Gastrocnemius medialis (tissue), 4 donors: Measurements from ENCODE around the gene SH3BP4. TPM values are rescaled to one million over a fixed set of nuclear protein-coding genes. Genes with fewer than 3 reads are reported as not detected.

ENCODE experiments used
- ATAC-seq, 2 donors: fragments of 150-250 bp; one replicate each; pipeline ENCODE4 v1.9.1; 2016
- DNase-seq, 2 donors: peaks; one replicate each; pipeline ENCODE4 v3.0.0-alpha.2; 2019
- H3K27ac ChIP-seq, 4 donors: fragments of 200-600 bp; sonication (generic); 1 replicate in 1 of 4; 2 replicates in 3 of 4; pipeline ENCODE4 v1.5.1; 2016 to 2018; ENCODE audit warnings: mild to moderate bottlenecking in 2 of 4, moderate library complexity in 1 of 4
- H3K27me3 ChIP-seq, 3 donors: fragments of 200-600 bp; sonication (generic) in 2 of 3; 1 replicate in 1 of 3; 2 replicates in 2 of 3; pipeline versions ENCODE4 v1.5.1 to v1.6.0; 2016 to 2019; ENCODE audit warnings: mild to moderate bottlenecking in 1 of 3, moderate library complexity in 1 of 3
- H3K36me3 ChIP-seq, 2 donors: fragments of 200-600 bp; sonication (generic) in 1 of 2; one replicate each; pipeline ENCODE4 v1.5.1; 2017 to 2018
- H3K4me1 ChIP-seq, 2 donors: fragments of 200-600 bp; sonication (generic) in 1 of 2; one replicate each; pipeline ENCODE4 v1.5.1; 2016 to 2017; ENCODE audit warnings: mild to moderate bottlenecking in 2 of 2
- H3K4me3 ChIP-seq, 4 donors: fragments of 200-600 bp; sonication (generic) in 3 of 4; 1 replicate in 1 of 4; 2 replicates in 3 of 4; pipeline ENCODE4 v1.5.1; 2016 to 2019; ENCODE audit warnings: mild to moderate bottlenecking in 2 of 4
- H3K9me3 ChIP-seq, 3 donors: fragments of 200-600 bp; sonication (generic) in 2 of 3; 1 replicate in 1 of 3; 2 replicates in 2 of 3; pipeline ENCODE4 v1.5.1; 2016 to 2019
- POLR2A ChIP-seq, 2 donors: fragments of 450-650 bp; IDR thresholded peaks; one replicate each; pipeline ENCODE4 v1.6.1; 2017; ENCODE audit warnings: antibody characterized with exemption in 2 of 2, mild to moderate bottlenecking in 2 of 2, moderate library complexity in 2 of 2
- in situ Hi-C, 4 donors: fragments of 200-750 bp; cut with MboI; loops; one replicate each; pipeline versions ENCODE4 v1.15.0 to v1.8.0; 2017; ENCODE audit warnings: low sequenced_read_pairs in 4 of 4
- intact Hi-C: fragments of 100-400 bp; cut with DNase I; formaldehyde crosslinking; loops from one replicate; pipeline ENCODE4 v1.15.1; 2023; ENCODE audit warnings: low total_unique reads
- total RNA-seq, 4 donors: library from RNA; depleted of rRNA; stranded (reverse); fragments of >200 nt; gene quantifications; one replicate each; pipeline versions ENCODE4 v1.1.0 to v1.2.3, GENCODE V29; 2016
- TF ChIP-seq, protein P1 (sequence below), 5 experiments: fragments of 450-650 bp in 3 of 5; fragments of 200-600 bp in 2 of 5; sonication (generic) in 2 of 5; IDR thresholded peaks in 4 of 5; conservative IDR thresholded peaks in 1 of 5; 1 replicate in 4 of 5; 2 replicates in 1 of 5; pipeline ENCODE4 v1.5.1; 2016 to 2019; ENCODE audit warnings: antibody characterized with exemption in 5 of 5, mild to moderate bottlenecking in 3 of 5, moderate library complexity in 3 of 5

SH3BP4 gene
- total RNA-seq, 4 donors from 2014 or later = 10.2 to 36.9 (median 15.9) TPM

DNA sequence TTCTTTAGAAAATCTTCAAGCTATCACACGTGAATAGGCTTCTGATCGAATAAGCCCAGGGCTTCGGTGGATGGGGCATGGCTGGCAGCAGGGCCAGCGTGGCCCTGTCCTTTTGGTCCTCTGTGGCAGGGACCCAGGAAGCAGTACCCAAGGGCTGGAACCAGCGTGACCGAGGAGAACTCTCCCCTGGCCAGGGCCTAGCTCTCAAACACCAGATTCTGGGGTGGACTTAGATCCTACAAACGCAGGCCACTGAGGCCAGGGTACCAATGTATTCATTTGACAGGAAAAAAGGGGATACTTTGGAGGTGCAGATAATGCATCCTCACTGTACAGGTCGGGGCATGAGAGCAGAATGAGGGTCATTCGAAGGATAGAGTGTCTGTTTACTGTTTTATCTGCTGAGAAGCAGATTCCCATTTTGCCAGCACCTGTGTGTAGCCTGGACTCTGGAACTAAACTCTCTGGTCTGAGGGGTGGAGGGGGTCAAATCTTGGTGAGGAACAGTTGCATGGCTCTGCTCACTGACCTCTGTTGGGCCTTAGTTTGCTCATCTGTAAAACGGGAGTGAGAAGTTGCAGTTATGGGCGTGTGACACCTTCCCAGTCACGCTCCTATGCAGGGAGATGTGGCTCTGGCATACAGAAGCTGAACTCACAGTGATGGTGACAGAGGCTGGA lies 51.4 kb downstream of the SH3BP4 start:
- H3K36me3 ChIP-seq = no peaks in the 10 kb centered on the region
- peak in 1 of 2 donors; percentile 5 for ATAC-seq
- no peak for DNase-seq
- H3K27me3 ChIP-seq = no peaks in the 10 kb centered on the region
- H3K4me1 ChIP-seq = peaks cover 31 to 37% of the 10 kb centered on the region in 2 donors
- H3K4me3 ChIP-seq = no peak overlapping the region
- in situ Hi-C loops = no loop called here
- TF ChIP-seq POLR2A (IDR thresholded peaks at IDR 0.05) = no peak
- TF ChIP-seq, protein P1, sequence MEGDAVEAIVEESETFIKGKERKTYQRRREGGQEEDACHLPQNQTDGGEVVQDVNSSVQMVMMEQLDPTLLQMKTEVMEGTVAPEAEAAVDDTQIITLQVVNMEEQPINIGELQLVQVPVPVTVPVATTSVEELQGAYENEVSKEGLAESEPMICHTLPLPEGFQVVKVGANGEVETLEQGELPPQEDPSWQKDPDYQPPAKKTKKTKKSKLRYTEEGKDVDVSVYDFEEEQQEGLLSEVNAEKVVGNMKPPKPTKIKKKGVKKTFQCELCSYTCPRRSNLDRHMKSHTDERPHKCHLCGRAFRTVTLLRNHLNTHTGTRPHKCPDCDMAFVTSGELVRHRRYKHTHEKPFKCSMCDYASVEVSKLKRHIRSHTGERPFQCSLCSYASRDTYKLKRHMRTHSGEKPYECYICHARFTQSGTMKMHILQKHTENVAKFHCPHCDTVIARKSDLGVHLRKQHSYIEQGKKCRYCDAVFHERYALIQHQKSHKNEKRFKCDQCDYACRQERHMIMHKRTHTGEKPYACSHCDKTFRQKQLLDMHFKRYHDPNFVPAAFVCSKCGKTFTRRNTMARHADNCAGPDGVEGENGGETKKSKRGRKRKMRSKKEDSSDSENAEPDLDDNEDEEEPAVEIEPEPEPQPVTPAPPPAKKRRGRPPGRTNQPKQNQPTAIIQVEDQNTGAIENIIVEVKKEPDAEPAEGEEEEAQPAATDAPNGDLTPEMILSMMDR (IDR thresholded peaks at IDR 0.05 in 4 of 5, conservative IDR thresholded peaks at IDR 0.05 in 1 of 5) = no peak
- intact Hi-C loops = no loop called here
- H3K9me3 ChIP-seq = no peaks in the 10 kb centered on the region
- peak overlapping the region; percentile 42 to 79 (median 70) for H3K27ac ChIP-seq

DNA sequence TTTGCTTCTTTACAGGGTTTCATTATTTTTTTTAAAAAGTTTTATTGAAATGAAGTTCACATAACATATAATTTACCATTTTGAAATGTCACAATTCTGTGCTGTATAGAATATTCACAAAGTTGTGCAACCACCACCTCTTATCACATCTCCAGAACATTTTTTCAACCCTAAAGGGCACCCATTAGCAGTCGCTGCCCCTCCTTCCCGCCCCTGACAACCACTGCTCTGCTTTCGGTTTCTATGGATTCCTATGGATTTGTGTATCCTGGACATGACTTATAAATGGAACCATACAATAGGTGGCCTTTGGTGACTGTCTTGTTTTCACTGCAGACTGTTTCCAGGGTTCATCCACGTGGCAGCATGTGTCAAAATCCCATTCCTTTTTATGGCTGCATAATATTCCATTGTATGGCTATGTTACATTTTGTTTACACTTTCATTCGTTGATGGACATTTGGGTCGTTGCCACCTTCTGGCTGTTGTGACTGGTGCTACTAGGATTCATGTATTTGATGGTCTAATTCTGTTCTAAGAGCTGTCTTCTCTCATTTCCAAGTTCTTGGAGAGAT lies 52.6 kb downstream of the SH3BP4 start:
- Histone ChIP-seq H3K27ac (peak overlapping the region in 1 of 4 donors; percentile 75), H3K4me3 (no peak overlapping the region), H3K4me1 (peaks cover 37 to 48% of the 10 kb centered on the region in 2 donors), H3K36me3 (no peaks in the 10 kb centered on the region), H3K9me3 (no peaks in the 10 kb centered on the region), H3K27me3 (no peaks in the 10 kb centered on the region)
- no peak for DNase-seq
- TF ChIP-seq, protein P1 (IDR thresholded peaks at IDR 0.05 in 4 of 5, conservative IDR thresholded peaks at IDR 0.05 in 1 of 5) = no peak
- TF ChIP-seq POLR2A (IDR thresholded peaks at IDR 0.05) = no peak
- intact Hi-C loops = no loop called here
- in situ Hi-C loops = no loop called here
- ATAC-seq = no peak

DNA sequence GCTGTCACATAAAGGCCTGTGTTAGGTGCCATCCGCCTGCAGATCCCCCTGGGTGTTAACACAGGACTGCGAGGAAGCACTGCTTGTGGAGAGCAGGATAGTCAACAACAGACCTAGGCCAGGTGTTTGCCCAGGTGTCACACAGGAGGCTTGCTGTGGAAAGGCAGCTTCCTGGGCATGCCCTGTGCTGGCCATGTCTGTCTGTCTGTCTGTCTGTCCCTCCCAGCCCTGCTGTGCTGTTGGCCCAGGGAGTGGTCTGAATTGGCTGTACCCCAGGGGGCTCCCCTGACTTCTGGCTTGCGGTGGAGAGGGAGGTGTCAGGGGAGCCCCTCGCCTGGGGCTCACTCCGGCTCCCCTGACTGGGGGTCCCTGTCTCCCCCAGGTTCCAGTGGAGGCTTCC lies 53.2 kb downstream of the SH3BP4 start:
- no peaks in the 10 kb centered on the region for H3K36me3 ChIP-seq
- no peak for ATAC-seq
- H3K27ac ChIP-seq = peak overlapping the region in 3 of 4 donors; percentile 45 to 75 (median 72)
- no peak for DNase-seq
- no peaks in the 10 kb centered on the region for H3K27me3 ChIP-seq
- H3K4me1 ChIP-seq = peaks cover 37 to 49% of the 10 kb centered on the region in 2 donors
- in situ Hi-C loops (no loop called here), intact Hi-C loops (loop anchor here (5.0 kb wide), 1 partner anchor 53 kb away; the partner anchor contains the start of gene SH3BP4)
- H3K9me3 ChIP-seq = no peaks in the 10 kb centered on the region
- TF ChIP-seq, protein P1 (IDR thresholded peaks at IDR 0.05 in 4 of 5, conservative IDR thresholded peaks at IDR 0.05 in 1 of 5) = no peak
- no peak for TF ChIP-seq POLR2A (IDR thresholded peaks at IDR 0.05)
- no peak overlapping the region for H3K4me3 ChIP-seq

DNA sequence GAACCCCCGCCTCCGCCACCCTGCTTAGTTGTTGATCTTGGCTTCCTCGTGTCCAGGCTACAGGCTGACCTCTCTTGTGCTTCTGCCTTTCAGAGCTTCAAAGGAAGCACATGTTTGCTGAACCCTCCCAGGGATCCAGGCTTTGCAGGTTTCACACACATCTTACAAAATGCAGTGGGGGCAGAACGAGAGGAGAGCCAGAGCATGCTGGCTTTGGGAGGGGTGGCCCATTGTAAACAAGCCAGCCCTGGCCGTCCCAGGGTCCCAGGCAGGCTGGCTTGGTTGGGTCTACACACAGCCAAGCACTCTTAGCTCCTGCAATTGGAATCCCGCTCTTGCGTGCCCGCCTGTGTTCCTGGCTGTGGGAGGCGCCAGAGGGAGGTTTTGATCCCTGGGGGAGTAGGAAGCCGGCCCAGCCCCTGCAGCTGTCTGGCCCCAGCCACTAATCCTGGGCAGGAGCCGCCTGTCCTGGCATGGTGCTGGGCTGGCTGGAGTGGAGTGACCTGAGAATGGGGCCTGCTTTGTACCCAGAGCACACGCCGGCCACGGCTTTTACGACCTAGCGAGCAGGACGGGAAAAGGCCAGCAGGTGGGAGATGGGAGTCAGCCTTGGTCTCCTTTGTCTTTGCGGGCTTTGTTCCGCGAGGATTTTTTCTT lies 53.9 kb downstream of the SH3BP4 start:
- intact Hi-C loops = loop anchor here (1.0 to 5.0 kb wide), 2 partner anchors 51 to 53 kb away; partner anchors contain the start of gene SH3BP4
- no peaks in the 10 kb centered on the region for H3K36me3 ChIP-seq
- H3K27ac ChIP-seq = peak overlapping the region; percentile 31 to 75 (median 58)
- H3K9me3 ChIP-seq = no peaks in the 10 kb centered on the region
- TF ChIP-seq, protein P1 (IDR thresholded peaks at IDR 0.05 in 4 of 5, conservative IDR thresholded peaks at IDR 0.05 in 1 of 5) = peak; percentile 19 to 44 (median 31)
- no peak for TF ChIP-seq POLR2A (IDR thresholded peaks at IDR 0.05)
- no peak overlapping the region for H3K4me3 ChIP-seq
- in situ Hi-C loops = no loop called here
- no peaks in the 10 kb centered on the region for H3K27me3 ChIP-seq
- DNase-seq = peak; percentile 69 to 91
- H3K4me1 ChIP-seq = peaks cover 37 to 54% of the 10 kb centered on the region in 2 donors
- ATAC-seq = peak; percentile 65 to 70
